Gastroesophageal sphincter (tissue), 3 donors: Measurements from ENCODE around the gene ENKD1.

ENCODE experiments used
- EP300 ChIP-seq: sonication (generic); formaldehyde crosslinking; IDR thresholded peaks from one replicate; pipeline ENCODE4 v1.6.1; 2017; ENCODE audit warnings: antibody characterized with exemption, mild to moderate bottlenecking
- TF ChIP-seq, protein P1 (sequence below), 4 experiments: fragments of 200-600 bp in 2 of 4; fragments of 450-650 bp in 2 of 4; sonication (generic) in 1 of 4; IDR thresholded peaks; one replicate each; pipeline ENCODE4 v1.5.1; 2017 to 2019; ENCODE audit warnings: antibody characterized with exemption in 4 of 4, mild to moderate bottlenecking in 2 of 4, moderate library complexity in 2 of 4

DNA sequence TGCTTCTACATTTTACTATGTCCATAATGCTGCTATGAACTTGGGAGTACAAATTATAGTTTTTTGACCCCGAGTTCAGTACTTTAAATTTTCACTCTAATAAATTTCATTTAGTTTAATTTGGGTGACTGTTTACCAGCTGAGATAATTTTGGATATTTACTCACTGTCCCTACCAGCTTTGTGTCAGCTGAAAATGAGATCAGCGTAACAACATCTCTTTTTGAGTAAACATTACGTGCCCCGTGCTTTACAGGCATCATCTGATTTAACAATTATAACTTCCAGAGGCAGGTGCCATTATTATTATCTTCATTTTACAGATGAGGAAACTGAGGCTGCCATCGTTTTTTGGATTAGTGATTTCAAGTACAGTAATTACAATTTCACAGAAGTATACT is 37.6 kb upstream of the ENKD1 start:
- TF ChIP-seq, protein P1, sequence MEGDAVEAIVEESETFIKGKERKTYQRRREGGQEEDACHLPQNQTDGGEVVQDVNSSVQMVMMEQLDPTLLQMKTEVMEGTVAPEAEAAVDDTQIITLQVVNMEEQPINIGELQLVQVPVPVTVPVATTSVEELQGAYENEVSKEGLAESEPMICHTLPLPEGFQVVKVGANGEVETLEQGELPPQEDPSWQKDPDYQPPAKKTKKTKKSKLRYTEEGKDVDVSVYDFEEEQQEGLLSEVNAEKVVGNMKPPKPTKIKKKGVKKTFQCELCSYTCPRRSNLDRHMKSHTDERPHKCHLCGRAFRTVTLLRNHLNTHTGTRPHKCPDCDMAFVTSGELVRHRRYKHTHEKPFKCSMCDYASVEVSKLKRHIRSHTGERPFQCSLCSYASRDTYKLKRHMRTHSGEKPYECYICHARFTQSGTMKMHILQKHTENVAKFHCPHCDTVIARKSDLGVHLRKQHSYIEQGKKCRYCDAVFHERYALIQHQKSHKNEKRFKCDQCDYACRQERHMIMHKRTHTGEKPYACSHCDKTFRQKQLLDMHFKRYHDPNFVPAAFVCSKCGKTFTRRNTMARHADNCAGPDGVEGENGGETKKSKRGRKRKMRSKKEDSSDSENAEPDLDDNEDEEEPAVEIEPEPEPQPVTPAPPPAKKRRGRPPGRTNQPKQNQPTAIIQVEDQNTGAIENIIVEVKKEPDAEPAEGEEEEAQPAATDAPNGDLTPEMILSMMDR (IDR thresholded peaks at IDR 0.05), result no peak
- no peak for TF ChIP-seq EP300
